ENCODE measurements around the gene CREM.
A peak's percentile ranks its signal among the peaks of the same experiment; 100 is the strongest.
"Not testable (repeated sequence)": the region's sequence is repeated elsewhere in the genome, so short reads cannot be mapped to it uniquely, and the experiment has no call there.

Gene CREM

GRCh38 chr10:35195361-35196306 lies 69.0 kb downstream of the CREM start:
- DNase-seq: peak; percentile 91

- no peak for DNase-seq
These were observed 73.8 kb downstream of the CREM start for GRCh38 chr10:35200487-35200886.

- DNase-seq: no peak
These were observed 74.6 kb downstream of the CREM start for GRCh38 chr10:35201234-35201633.

GRCh38 chr10:35202050-35202449 lies 75.4 kb downstream of the CREM start:
- no peak for DNase-seq

GRCh38 chr10:35203745-35204144 lies 77.1 kb downstream of the CREM start:
- no peak for DNase-seq

- no peak for DNase-seq
These were observed 78.1 kb downstream of the CREM start for GRCh38 chr10:35204650-35205319.

- no peak for DNase-seq
These were observed 79.6 kb downstream of the CREM start for GRCh38 chr10:35206274-35206673.

GRCh38 chr10:35208536-35208935 lies 81.9 kb downstream of the CREM start:
- DNase-seq: no peak

GRCh38 chr10:35208949-35209613 lies 82.4 kb downstream of the CREM start:
- DNase-seq: no peak

- DNase-seq: no peak
These were observed 84.3 kb downstream of the CREM start for GRCh38 chr10:35210961-35211360.

GRCh38 chr10:35211390-35211789 lies 84.7 kb downstream of the CREM start:
- DNase-seq: peak; percentile 24

GRCh38 chr10:35212856-35213255 lies 86.2 kb downstream of the CREM start:
- peak; percentile 66 for DNase-seq

- no peak for DNase-seq
These were observed 87.1 kb downstream of the CREM start for GRCh38 chr10:35213699-35214098.

- no peak for DNase-seq
These were observed 88.0 kb downstream of the CREM start for GRCh38 chr10:35214607-35215020.

GRCh38 chr10:35215107-35215506 lies 88.5 kb downstream of the CREM start:
- no peak for DNase-seq

- DNase-seq: no peak
These were observed 89.8 kb downstream of the CREM start for GRCh38 chr10:35216303-35216905.

- not testable (repeated sequence) for DNase-seq
These were observed 90.3 kb downstream of the CREM start for GRCh38 chr10:35216956-35217355.

- DNase-seq: no peak
These were observed 90.8 kb downstream of the CREM start for GRCh38 chr10:35217455-35217854.

- peak; percentile 90 for DNase-seq
These were observed 91.8 kb downstream of the CREM start for GRCh38 chr10:35218339-35218955.

- no peak for DNase-seq
These were observed 92.6 kb downstream of the CREM start for GRCh38 chr10:35219292-35219691.

GRCh38 chr10:35219891-35220890 lies 93.5 kb downstream of the CREM start:
- DNase-seq: no peak
